ENCODE data around the gene HDAC4.

DNA sequence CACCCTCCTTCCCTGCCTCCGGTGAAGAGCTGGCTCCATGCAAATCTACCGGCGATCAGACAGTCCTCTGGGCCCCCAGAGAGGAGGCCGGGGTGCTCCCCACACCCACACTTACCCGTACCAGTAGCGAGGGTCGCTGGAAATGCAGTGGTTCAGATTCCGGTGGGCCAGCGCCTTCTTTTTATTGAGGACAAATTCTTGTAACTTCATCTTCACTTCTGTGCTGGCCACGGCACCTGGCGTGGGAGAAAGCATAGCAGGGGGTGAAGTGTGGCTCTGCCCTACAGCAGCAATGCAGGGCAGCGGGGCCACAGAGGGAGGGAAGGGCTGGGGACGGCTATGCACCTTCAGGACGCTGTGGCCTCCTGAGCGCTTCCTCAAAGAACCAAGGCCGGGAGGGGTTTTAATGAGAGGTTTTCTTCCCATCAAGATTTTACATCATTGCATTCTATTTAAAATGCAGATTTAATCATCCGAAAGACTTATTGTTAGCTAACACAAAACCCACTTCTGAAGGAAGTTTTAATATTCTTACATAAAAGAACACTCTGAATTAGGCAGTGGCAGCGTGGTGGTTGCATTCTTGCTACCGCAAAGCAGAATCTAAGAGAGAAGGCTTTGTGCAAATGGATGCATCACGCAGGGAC is 237.0 kb downstream of the HDAC4 start:
- TF ChIP-seq, protein P1, sequence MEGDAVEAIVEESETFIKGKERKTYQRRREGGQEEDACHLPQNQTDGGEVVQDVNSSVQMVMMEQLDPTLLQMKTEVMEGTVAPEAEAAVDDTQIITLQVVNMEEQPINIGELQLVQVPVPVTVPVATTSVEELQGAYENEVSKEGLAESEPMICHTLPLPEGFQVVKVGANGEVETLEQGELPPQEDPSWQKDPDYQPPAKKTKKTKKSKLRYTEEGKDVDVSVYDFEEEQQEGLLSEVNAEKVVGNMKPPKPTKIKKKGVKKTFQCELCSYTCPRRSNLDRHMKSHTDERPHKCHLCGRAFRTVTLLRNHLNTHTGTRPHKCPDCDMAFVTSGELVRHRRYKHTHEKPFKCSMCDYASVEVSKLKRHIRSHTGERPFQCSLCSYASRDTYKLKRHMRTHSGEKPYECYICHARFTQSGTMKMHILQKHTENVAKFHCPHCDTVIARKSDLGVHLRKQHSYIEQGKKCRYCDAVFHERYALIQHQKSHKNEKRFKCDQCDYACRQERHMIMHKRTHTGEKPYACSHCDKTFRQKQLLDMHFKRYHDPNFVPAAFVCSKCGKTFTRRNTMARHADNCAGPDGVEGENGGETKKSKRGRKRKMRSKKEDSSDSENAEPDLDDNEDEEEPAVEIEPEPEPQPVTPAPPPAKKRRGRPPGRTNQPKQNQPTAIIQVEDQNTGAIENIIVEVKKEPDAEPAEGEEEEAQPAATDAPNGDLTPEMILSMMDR (IDR thresholded peaks at IDR 0.05): no peak
- TF ChIP-seq EZH2 (IDR thresholded peaks at IDR 0.05; ENCODE audit: borderline replicate concordance, insufficient read depth, low read depth, low read length, poor library complexity, severe bottlenecking): no peak
